PC-3 (cell line): ENCODE data around the gene PLXNA4. TPM values are rescaled to one million over a fixed set of nuclear protein-coding genes. Genes with fewer than 3 reads are reported as not detected.

ENCODE experiments used
- ATAC-seq: fragments of 200-7000 bp; cut with Tn5 transposase; 2 replicates; pipeline ENCODE4 v1.9.1; 2020; ENCODE audit warnings: mild to moderate bottlenecking, moderate library complexity
- BruUV-seq: library from RNA; stranded (reverse); fragments of 400-500 nt; replicated peaks from 2 replicates; lab custom pipeline; 2021; lab: Mats Ljungman, UMichigan
- CTCF ChIA-PET: fragments of 300-600 bp; sonication (Branson Sonifier 250); formaldehyde crosslinking; loops from one replicate; lab custom pipeline; 2022; ENCODE audit warnings: antibody characterized with exemption; lab: Charles Lee
- POLR2A ChIA-PET: fragments of 300-600 bp; sonication (Branson Sonifier 250); formaldehyde crosslinking; loops from one replicate; lab custom pipeline; 2022; ENCODE audit warnings: antibody characterized with exemption; ENCODE audit not compliant: unreplicated experiment; lab: Charles Lee
- DNase-seq: peaks from one replicate; pipeline ENCODE4 v3.0.0-alpha.2; 2015
- H2AFZ ChIP-seq: fragments of 300-600 bp; sonication (generic); 2 replicates; pipeline ENCODE4 v1.6.0; 2016; ENCODE audit warnings: antibody characterized with exemption, low read length
- H3F3A ChIP-seq: fragments of 300-600 bp; sonication (generic); one replicate; pipeline ENCODE4 v1.6.0; 2017; ENCODE audit warnings: antibody characterized with exemption, low read length, control low read depth, mild to moderate bottlenecking; ENCODE audit not compliant: unreplicated experiment
- H3K27ac ChIP-seq: fragments of 300-600 bp; sonication (generic); 2 replicates; pipeline ENCODE4 v1.5.1; 2016; ENCODE audit warnings: mild to moderate bottlenecking, low read length
- H3K27me3 ChIP-seq: fragments of 300-600 bp; sonication (generic); 2 replicates; pipeline ENCODE4 v1.6.1; 2016; ENCODE audit warnings: low read length, mixed read lengths
- H3K36me3 ChIP-seq: fragments of 300-600 bp; sonication (generic); 2 replicates; pipeline ENCODE4 v1.6.1; 2016; ENCODE audit warnings: low read depth, mixed run types, low read length, mixed read lengths
- H3K4me1 ChIP-seq: fragments of 300-600 bp; sonication (generic); 2 replicates; pipeline ENCODE4 v1.5.1; 2016; ENCODE audit warnings: low read length; ENCODE audit not compliant: insufficient read depth
- H3K4me2 ChIP-seq: fragments of 300-600 bp; sonication (generic); 2 replicates; pipeline ENCODE4 v1.6.0; 2016; ENCODE audit warnings: low read length
- H3K4me3 ChIP-seq: fragments of 300-600 bp; sonication (generic); 2 replicates; pipeline ENCODE4 v1.5.1; 2016; ENCODE audit warnings: mild to moderate bottlenecking, low read length, mixed read lengths
- H3K79me2 ChIP-seq: fragments of 300-600 bp; sonication (generic); 2 replicates; pipeline ENCODE4 v1.6.1; 2017; ENCODE audit warnings: low read length, mixed read lengths
- H3K9ac ChIP-seq: fragments of 300-600 bp; sonication (generic); 2 replicates; pipeline ENCODE4 v1.6.0; 2016; ENCODE audit warnings: mild to moderate bottlenecking, low read length
- H3K9me2 ChIP-seq: fragments of 300-600 bp; sonication (generic); replicated peaks from 2 replicates; pipeline ENCODE4 v1.6.1; 2016; ENCODE audit warnings: mixed run types, low read length, mixed read lengths
- H3K9me3 ChIP-seq: fragments of 300-600 bp; sonication (generic); 2 replicates; pipeline ENCODE4 v1.6.1; 2016; ENCODE audit warnings: low read length, mixed read lengths
- H4K20me1 ChIP-seq: fragments of 300-600 bp; sonication (generic); 2 replicates; pipeline ENCODE4 v1.6.1; 2016; ENCODE audit warnings: low read length, mixed read lengths
- EZH2 ChIP-seq: fragments of 300-600 bp; sonication (generic); IDR thresholded peaks from one replicate; pipeline ENCODE4 v1.6.1; 2017; ENCODE audit warnings: antibody characterized with exemption, mild to moderate bottlenecking, low read length; ENCODE audit not compliant: unreplicated experiment
- EZH2phosphoT487 ChIP-seq: fragments of 300-600 bp; sonication (generic); IDR thresholded peaks from 2 replicates; pipeline ENCODE4 v1.6.1; 2018; ENCODE audit warnings: mild to moderate bottlenecking, antibody characterized with exemption, low read length, borderline replicate concordance
- intact Hi-C: fragments of 100-400 bp; cut with micrococcal nuclease; formaldehyde crosslinking; loops from 2 replicates; pipeline ENCODE4 v1.9.0; 2023
- total RNA-seq: library from RNA; depleted of rRNA; stranded (reverse); fragments of >200 nt; gene quantifications from 2 replicates; pipeline ENCODE4 v1.2.3, GENCODE V29; 2014
- TF ChIP-seq, protein P1 (sequence below): fragments of 300-600 bp; sonication (generic); conservative IDR thresholded peaks from 2 replicates; pipeline ENCODE4 v1.5.1; 2017; ENCODE audit warnings: antibody characterized with exemption, low read depth, mild to moderate bottlenecking, low read length

Gene PLXNA4
- total RNA-seq, 1 experiment from 2014 or later = 1.2 TPM

- Histone ChIP-seq H3F3A (no peaks in the 10 kb centered on the region), H3K4me1 (no peaks in the 10 kb centered on the region), H3K4me3 (no peak overlapping the region), H3K9me2 (no peaks in the 10 kb centered on the region), H3K36me3 (no peaks in the 10 kb centered on the region), H3K27ac (no peak overlapping the region), H3K9ac (no peak overlapping the region), H3K4me2 (no peak overlapping the region), H3K27me3 (no peaks in the 10 kb centered on the region), H3K9me3 (no peaks in the 10 kb centered on the region), H2AFZ (no peak overlapping the region), H3K79me2 (no peaks in the 10 kb centered on the region), H4K20me1 (no peaks in the 10 kb centered on the region)
- TF ChIP-seq EZH2 = no peak
- no peak for TF ChIP-seq EZH2phosphoT487
- TF ChIP-seq, protein P1, sequence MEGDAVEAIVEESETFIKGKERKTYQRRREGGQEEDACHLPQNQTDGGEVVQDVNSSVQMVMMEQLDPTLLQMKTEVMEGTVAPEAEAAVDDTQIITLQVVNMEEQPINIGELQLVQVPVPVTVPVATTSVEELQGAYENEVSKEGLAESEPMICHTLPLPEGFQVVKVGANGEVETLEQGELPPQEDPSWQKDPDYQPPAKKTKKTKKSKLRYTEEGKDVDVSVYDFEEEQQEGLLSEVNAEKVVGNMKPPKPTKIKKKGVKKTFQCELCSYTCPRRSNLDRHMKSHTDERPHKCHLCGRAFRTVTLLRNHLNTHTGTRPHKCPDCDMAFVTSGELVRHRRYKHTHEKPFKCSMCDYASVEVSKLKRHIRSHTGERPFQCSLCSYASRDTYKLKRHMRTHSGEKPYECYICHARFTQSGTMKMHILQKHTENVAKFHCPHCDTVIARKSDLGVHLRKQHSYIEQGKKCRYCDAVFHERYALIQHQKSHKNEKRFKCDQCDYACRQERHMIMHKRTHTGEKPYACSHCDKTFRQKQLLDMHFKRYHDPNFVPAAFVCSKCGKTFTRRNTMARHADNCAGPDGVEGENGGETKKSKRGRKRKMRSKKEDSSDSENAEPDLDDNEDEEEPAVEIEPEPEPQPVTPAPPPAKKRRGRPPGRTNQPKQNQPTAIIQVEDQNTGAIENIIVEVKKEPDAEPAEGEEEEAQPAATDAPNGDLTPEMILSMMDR = no peak
- DNase-seq (no peak), ATAC-seq (no peak)
- intact Hi-C loops = loop anchor here (2.0 kb wide), 1 partner anchor 183 kb away; no protein-coding TSS in a partner anchor
- POLR2A ChIA-PET = no interaction called here
- CTCF ChIA-PET = no interaction called here
- BruUV-seq = no TSS peak
Measured at GRCh38 chr7:132501956-132502355, 74.3 kb downstream of the PLXNA4 start.

DNA sequence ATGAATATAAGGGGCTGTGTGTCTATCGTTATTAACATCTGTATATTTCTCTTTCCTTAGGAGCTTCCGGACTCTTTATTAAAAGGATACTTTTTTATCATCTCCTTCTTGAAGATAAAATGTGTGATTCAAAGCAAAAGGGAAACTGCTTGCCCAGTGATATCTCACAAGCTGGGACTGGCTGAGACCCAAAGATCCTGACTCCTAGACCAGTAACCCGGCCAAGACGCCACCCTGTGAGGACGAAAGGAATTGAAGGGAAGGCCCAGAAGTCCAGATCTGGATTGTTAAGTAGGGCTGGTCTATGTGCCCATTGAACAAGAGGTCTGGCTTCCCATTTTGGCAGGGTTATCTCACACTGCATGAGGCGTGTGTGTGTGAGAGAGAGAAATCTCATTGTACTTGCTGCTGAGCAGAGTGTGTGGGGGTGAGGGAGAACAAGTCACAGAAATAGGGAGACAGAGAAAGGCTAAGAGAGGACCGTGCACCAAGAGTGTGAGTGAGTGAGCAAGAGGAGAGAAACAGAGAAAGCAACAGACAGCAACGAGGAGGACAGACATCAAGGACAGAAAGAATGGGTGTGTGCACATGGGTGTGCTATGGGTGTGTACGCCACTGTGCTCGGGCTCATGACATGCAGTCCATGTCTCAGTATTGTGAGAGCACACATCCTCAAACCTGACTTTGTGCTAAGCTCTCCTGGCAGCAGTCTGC lies 75.4 kb downstream of the PLXNA4 start:
- DNase-seq = peak; percentile 47
- POLR2A ChIA-PET = no interaction called here
- no peak overlapping the region for H2AFZ ChIP-seq
- no peaks in the 10 kb centered on the region for H3K27me3 ChIP-seq
- TF ChIP-seq EZH2 = no peak
- TF ChIP-seq, protein P1 = peak; percentile 57
- H3K4me3 ChIP-seq = no peak overlapping the region
- H3K4me2 ChIP-seq = no peak overlapping the region
- H3K9me2 ChIP-seq = no peaks in the 10 kb centered on the region
- H3K9ac ChIP-seq = no peak overlapping the region
- intact Hi-C loops = loop anchor here (2.0 kb wide), 1 partner anchor 182 kb away; no protein-coding TSS in a partner anchor
- no peak overlapping the region for H3K27ac ChIP-seq
- H3K79me2 ChIP-seq = no peaks in the 10 kb centered on the region
- H3F3A ChIP-seq = no peaks in the 10 kb centered on the region
- CTCF ChIA-PET = no interaction called here
- no peaks in the 10 kb centered on the region for H4K20me1 ChIP-seq
- no peaks in the 10 kb centered on the region for H3K36me3 ChIP-seq
- peak; percentile 70 for ATAC-seq
- no peaks in the 10 kb centered on the region for H3K4me1 ChIP-seq
- H3K9me3 ChIP-seq = no peaks in the 10 kb centered on the region
- BruUV-seq = no TSS peak

- TF ChIP-seq EZH2 (no peak), EZH2phosphoT487 (no peak)
- TF ChIP-seq, protein P1 = no peak
- no peak overlapping the region for H3K27ac ChIP-seq
- DNase-seq (no peak), ATAC-seq (no peak)
- CTCF ChIA-PET = no interaction called here
- no peaks in the 10 kb centered on the region for H4K20me1 ChIP-seq
- no peaks in the 10 kb centered on the region for H3K36me3 ChIP-seq
- H3K9me3 ChIP-seq = no peaks in the 10 kb centered on the region
- H3K4me2 ChIP-seq = no peak overlapping the region
- no peaks in the 10 kb centered on the region for H3K79me2 ChIP-seq
- no peak overlapping the region for H2AFZ ChIP-seq
- no peaks in the 10 kb centered on the region for H3F3A ChIP-seq
- H3K27me3 ChIP-seq = no peaks in the 10 kb centered on the region
- H3K9me2 ChIP-seq = no peaks in the 10 kb centered on the region
- no peak overlapping the region for H3K4me3 ChIP-seq
- no peaks in the 10 kb centered on the region for H3K4me1 ChIP-seq
- intact Hi-C loops = no loop called here
- POLR2A ChIA-PET = no interaction called here
- no TSS peak for BruUV-seq
- no peak overlapping the region for H3K9ac ChIP-seq
Measured at GRCh38 chr7:132499487-132499886, 76.8 kb downstream of the PLXNA4 start.
